ENCODE data around the gene STAT2. TPM values are rescaled to one million over a fixed set of nuclear protein-coding genes. Genes with fewer than 3 reads are reported as not detected.

STAT2 gene
- total RNA-seq, 1 donor from 2014 or later: 74.7 TPM

- Mint-ChIP-seq H3K27ac (ENCODE audit: unreplicated experiment) (no peak overlapping the region), H3K9me3 (ENCODE audit: unreplicated experiment) (no peaks in the 10 kb centered on the region), H3K4me1 (ENCODE audit: low read depth, unreplicated experiment) (no peaks in the 10 kb centered on the region), H3K4me3 (ENCODE audit: unreplicated experiment) (no peak overlapping the region), H3K36me3 (ENCODE audit: unreplicated experiment) (no peaks in the 10 kb centered on the region), H3K27me3 (ENCODE audit: unreplicated experiment) (no peaks in the 10 kb centered on the region)
- TF ChIP-seq CTCF (IDR thresholded peaks at IDR 0.05; ENCODE audit: partially characterized antibody, unreplicated experiment): no peak
- no peak for DNase-seq
These were observed 22.7 kb upstream of the STAT2 start for GRCh38 chr12:56382611-56383010.

GRCh38 chr12:56377989-56378316, 18.0 kb upstream of the STAT2 start:
- H3K27me3 Mint-ChIP-seq (ENCODE audit: unreplicated experiment): no peaks in the 10 kb centered on the region
- no peaks in the 10 kb centered on the region for H3K36me3 Mint-ChIP-seq (ENCODE audit: unreplicated experiment)
- no peaks in the 10 kb centered on the region for H3K4me1 Mint-ChIP-seq (ENCODE audit: low read depth, unreplicated experiment)
- no peak for TF ChIP-seq CTCF (IDR thresholded peaks at IDR 0.05; ENCODE audit: partially characterized antibody, unreplicated experiment)
- H3K27ac Mint-ChIP-seq (ENCODE audit: unreplicated experiment): no peak overlapping the region
- peaks cover 1% of the 10 kb centered on the region for H3K9me3 Mint-ChIP-seq (ENCODE audit: unreplicated experiment)
- no peak for DNase-seq
- H3K4me3 Mint-ChIP-seq (ENCODE audit: unreplicated experiment): no peak overlapping the region

- no peaks in the 10 kb centered on the region for H3K27me3 Mint-ChIP-seq (ENCODE audit: unreplicated experiment)
- TF ChIP-seq CTCF (IDR thresholded peaks at IDR 0.05; ENCODE audit: partially characterized antibody, unreplicated experiment): no peak
- no peak overlapping the region for H3K27ac Mint-ChIP-seq (ENCODE audit: unreplicated experiment)
- H3K4me1 Mint-ChIP-seq (ENCODE audit: low read depth, unreplicated experiment): no peaks in the 10 kb centered on the region
- DNase-seq: no peak
- H3K9me3 Mint-ChIP-seq (ENCODE audit: unreplicated experiment): peaks cover 1% of the 10 kb centered on the region
- no peak overlapping the region for H3K4me3 Mint-ChIP-seq (ENCODE audit: unreplicated experiment)
- H3K36me3 Mint-ChIP-seq (ENCODE audit: unreplicated experiment): no peaks in the 10 kb centered on the region
These were observed 17.5 kb upstream of the STAT2 start for GRCh38 chr12:56377310-56377988.

GRCh38 chr12:56375598-56376434, 15.9 kb upstream of the STAT2 start:
- no peak overlapping the region for H3K27ac Mint-ChIP-seq (ENCODE audit: unreplicated experiment)
- H3K4me3 Mint-ChIP-seq (ENCODE audit: unreplicated experiment): no peak overlapping the region
- no peaks in the 10 kb centered on the region for H3K27me3 Mint-ChIP-seq (ENCODE audit: unreplicated experiment)
- no peak for TF ChIP-seq CTCF (IDR thresholded peaks at IDR 0.05; ENCODE audit: partially characterized antibody, unreplicated experiment)
- no peaks in the 10 kb centered on the region for H3K36me3 Mint-ChIP-seq (ENCODE audit: unreplicated experiment)
- DNase-seq: no peak
- H3K9me3 Mint-ChIP-seq (ENCODE audit: unreplicated experiment): peaks cover 1% of the 10 kb centered on the region
- H3K4me1 Mint-ChIP-seq (ENCODE audit: low read depth, unreplicated experiment): no peaks in the 10 kb centered on the region
